Measurements from ENCODE around the gene CCDC110.

The CCDC110 gene

DNA sequence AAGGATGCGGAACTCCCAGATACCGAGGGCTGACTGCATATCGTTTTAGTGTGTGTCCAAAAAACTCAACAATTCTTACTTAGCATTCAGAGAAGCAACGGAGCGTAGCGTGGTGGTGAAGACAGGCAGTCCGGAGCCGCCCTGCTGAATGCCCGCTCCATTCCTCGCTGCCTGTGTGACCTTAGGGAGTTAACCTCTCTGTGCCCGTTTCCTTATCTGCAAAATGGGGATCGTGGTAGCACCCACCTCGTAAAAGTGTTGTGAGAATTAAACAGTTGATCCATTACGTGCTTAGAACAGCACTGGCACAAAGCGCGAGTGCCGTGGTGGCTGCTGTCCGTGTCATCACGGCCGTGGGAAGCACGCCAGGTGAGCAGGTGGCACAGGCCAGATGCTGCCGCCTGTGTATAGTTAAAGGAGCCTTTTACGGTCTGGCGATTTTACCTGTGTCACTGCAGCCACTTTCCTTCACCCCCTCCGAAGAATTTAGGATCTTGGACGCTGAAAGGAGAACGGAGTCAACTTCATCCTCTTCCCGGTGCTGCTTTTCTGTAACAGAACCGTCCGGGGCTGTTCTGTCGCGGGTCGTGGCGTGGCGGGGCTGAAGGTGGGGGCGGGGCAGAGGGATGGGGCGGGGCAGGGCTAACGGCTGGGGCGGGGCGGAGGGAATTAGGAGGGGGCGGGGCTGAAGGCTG lies 885 bp downstream of the CCDC110 start:
- peak; percentile 22 for ATAC-seq

DNA sequence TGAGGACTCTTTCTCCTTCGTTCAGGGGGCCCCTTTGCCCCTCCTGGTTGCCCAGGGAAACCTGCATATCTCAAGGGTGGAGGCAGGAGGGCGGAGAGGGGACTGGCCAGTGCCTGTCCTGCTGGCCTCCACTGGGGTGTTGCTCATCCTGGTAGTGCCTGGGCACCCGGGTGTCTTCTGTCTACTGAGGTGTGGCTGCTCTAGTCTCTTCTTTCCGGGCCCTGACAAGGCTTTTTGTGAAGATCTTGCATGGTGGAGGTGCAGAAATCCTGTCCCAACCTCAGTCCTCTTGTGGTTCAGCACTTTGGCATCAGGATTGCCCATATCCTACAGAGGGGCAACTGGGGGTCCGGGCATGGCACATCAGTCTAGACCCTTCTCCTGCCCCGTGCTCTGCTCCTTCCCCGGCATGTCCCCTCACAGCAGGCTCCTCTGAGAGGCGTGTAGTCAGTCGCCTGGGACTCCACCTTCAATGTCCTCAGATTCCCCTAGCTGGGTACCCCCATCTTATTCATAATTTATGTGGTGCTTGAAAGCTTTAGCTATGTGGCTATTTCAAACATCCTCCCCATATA lies 1.9 kb downstream of the CCDC110 start:
- TF ChIP-seq, protein P1, sequence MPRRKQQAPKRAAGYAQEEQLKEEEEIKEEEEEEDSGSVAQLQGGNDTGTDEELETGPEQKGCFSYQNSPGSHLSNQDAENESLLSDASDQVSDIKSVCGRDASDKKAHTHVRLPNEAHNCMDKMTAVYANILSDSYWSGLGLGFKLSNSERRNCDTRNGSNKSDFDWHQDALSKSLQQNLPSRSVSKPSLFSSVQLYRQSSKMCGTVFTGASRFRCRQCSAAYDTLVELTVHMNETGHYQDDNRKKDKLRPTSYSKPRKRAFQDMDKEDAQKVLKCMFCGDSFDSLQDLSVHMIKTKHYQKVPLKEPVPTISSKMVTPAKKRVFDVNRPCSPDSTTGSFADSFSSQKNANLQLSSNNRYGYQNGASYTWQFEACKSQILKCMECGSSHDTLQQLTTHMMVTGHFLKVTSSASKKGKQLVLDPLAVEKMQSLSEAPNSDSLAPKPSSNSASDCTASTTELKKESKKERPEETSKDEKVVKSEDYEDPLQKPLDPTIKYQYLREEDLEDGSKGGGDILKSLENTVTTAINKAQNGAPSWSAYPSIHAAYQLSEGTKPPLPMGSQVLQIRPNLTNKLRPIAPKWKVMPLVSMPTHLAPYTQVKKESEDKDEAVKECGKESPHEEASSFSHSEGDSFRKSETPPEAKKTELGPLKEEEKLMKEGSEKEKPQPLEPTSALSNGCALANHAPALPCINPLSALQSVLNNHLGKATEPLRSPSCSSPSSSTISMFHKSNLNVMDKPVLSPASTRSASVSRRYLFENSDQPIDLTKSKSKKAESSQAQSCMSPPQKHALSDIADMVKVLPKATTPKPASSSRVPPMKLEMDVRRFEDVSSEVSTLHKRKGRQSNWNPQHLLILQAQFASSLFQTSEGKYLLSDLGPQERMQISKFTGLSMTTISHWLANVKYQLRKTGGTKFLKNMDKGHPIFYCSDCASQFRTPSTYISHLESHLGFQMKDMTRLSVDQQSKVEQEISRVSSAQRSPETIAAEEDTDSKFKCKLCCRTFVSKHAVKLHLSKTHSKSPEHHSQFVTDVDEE (CRISPR knock-in tag; IDR thresholded peaks at IDR 0.05): no peak
- TF ChIP-seq BACH2 (CRISPR knock-in tag; IDR thresholded peaks at IDR 0.05; ENCODE audit: borderline replicate concordance) (no peak), PPARA (CRISPR knock-in tag; IDR thresholded peaks at IDR 0.05; ENCODE audit: borderline replicate concordance) (no peak), ZNF565 (CRISPR knock-in tag; conservative IDR thresholded peaks at IDR 0.05; ENCODE audit: low read depth) (no peak), CSDC2 (CRISPR knock-in tag; IDR thresholded peaks at IDR 0.05) (no peak), GLIS3 (CRISPR knock-in tag; IDR thresholded peaks at IDR 0.05) (no peak), ZNF70 (CRISPR knock-in tag; IDR thresholded peaks at IDR 0.05) (no peak), ISL1 (CRISPR knock-in tag; IDR thresholded peaks at IDR 0.05) (no peak), ZC3H10 (CRISPR knock-in tag; IDR thresholded peaks at IDR 0.05) (no peak)
- TF ChIP-seq, protein P2, sequence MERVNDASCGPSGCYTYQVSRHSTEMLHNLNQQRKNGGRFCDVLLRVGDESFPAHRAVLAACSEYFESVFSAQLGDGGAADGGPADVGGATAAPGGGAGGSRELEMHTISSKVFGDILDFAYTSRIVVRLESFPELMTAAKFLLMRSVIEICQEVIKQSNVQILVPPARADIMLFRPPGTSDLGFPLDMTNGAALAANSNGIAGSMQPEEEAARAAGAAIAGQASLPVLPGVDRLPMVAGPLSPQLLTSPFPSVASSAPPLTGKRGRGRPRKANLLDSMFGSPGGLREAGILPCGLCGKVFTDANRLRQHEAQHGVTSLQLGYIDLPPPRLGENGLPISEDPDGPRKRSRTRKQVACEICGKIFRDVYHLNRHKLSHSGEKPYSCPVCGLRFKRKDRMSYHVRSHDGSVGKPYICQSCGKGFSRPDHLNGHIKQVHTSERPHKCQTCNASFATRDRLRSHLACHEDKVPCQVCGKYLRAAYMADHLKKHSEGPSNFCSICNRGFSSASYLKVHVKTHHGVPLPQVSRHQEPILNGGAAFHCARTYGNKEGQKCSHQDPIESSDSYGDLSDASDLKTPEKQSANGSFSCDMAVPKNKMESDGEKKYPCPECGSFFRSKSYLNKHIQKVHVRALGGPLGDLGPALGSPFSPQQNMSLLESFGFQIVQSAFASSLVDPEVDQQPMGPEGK (CRISPR knock-in tag; IDR thresholded peaks at IDR 0.05; ENCODE audit: borderline replicate concordance): no peak
- TF ChIP-seq, protein P3, sequence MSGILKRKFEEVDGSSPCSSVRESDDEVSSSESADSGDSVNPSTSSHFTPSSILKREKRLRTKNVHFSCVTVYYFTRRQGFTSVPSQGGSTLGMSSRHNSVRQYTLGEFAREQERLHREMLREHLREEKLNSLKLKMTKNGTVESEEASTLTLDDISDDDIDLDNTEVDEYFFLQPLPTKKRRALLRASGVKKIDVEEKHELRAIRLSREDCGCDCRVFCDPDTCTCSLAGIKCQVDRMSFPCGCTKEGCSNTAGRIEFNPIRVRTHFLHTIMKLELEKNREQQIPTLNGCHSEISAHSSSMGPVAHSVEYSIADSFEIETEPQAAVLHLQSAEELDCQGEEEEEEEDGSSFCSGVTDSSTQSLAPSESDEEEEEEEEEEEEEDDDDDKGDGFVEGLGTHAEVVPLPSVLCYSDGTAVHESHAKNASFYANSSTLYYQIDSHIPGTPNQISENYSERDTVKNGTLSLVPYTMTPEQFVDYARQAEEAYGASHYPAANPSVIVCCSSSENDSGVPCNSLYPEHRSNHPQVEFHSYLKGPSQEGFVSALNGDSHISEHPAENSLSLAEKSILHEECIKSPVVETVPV (CRISPR knock-in tag; IDR thresholded peaks at IDR 0.05): no peak
- TF ChIP-seq, protein P4, sequence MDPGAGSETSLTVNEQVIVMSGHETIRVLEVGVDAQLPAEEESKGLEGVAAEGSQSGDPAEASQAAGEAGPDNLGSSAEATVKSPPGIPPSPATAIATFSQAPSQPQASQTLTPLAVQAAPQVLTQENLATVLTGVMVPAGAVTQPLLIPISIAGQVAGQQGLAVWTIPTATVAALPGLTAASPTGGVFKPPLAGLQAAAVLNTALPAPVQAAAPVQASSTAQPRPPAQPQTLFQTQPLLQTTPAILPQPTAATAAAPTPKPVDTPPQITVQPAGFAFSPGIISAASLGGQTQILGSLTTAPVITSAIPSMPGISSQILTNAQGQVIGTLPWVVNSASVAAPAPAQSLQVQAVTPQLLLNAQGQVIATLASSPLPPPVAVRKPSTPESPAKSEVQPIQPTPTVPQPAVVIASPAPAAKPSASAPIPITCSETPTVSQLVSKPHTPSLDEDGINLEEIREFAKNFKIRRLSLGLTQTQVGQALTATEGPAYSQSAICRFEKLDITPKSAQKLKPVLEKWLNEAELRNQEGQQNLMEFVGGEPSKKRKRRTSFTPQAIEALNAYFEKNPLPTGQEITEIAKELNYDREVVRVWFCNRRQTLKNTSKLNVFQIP (CRISPR knock-in tag; IDR thresholded peaks at IDR 0.05; ENCODE audit: borderline replicate concordance, low read depth): no peak
- no peak for ATAC-seq

More for the DNA sequence above, 885 bp downstream of the CCDC110 start:
- TF ChIP-seq, protein P2 (CRISPR knock-in tag; IDR thresholded peaks at IDR 0.05; ENCODE audit: borderline replicate concordance): no peak
- TF ChIP-seq ZC3H10 (CRISPR knock-in tag; IDR thresholded peaks at IDR 0.05) (no peak), ESRRG (CRISPR knock-in tag; IDR thresholded peaks at IDR 0.05) (no peak), ZNF565 (CRISPR knock-in tag; conservative IDR thresholded peaks at IDR 0.05; ENCODE audit: low read depth) (no peak), GLIS3 (CRISPR knock-in tag; IDR thresholded peaks at IDR 0.05) (no peak), TOX (CRISPR knock-in tag; IDR thresholded peaks at IDR 0.05; ENCODE audit: borderline replicate concordance) (no peak)
- TF ChIP-seq, protein P4 (CRISPR knock-in tag; IDR thresholded peaks at IDR 0.05; ENCODE audit: borderline replicate concordance, low read depth): no peak
- TF ChIP-seq, protein P1 (CRISPR knock-in tag; IDR thresholded peaks at IDR 0.05): no peak
